Vagina (tissue), 2 donors: Measurements from ENCODE around the gene C5orf15.

Source experiments
- POLR2A ChIP-seq, 2 donors: fragments of 450-650 bp; IDR thresholded peaks; one replicate each; pipeline ENCODE4 v1.6.1; 2017; ENCODE audit warnings: antibody characterized with exemption in 2 of 2, mild to moderate bottlenecking in 2 of 2, moderate library complexity in 2 of 2
- POLR2AphosphoS5 ChIP-seq, 2 donors: sonication (generic); formaldehyde crosslinking; IDR thresholded peaks; one replicate each; pipeline ENCODE4 v1.9.0; 2017; ENCODE audit warnings: antibody characterized with exemption in 2 of 2, mild to moderate bottlenecking in 2 of 2, low read depth in 1 of 2; ENCODE audit not compliant: insufficient read depth in 1 of 2
- TF ChIP-seq, protein P1 (sequence below), 3 experiments: fragments of 450-650 bp in 2 of 3; fragments of 200-600 bp in 1 of 3; sonication (generic) in 1 of 3; IDR thresholded peaks; one replicate each; pipeline ENCODE4 v1.5.1; 2017 to 2019; ENCODE audit warnings: antibody characterized with exemption in 3 of 3, mild to moderate bottlenecking in 2 of 3, moderate library complexity in 2 of 3

DNA sequence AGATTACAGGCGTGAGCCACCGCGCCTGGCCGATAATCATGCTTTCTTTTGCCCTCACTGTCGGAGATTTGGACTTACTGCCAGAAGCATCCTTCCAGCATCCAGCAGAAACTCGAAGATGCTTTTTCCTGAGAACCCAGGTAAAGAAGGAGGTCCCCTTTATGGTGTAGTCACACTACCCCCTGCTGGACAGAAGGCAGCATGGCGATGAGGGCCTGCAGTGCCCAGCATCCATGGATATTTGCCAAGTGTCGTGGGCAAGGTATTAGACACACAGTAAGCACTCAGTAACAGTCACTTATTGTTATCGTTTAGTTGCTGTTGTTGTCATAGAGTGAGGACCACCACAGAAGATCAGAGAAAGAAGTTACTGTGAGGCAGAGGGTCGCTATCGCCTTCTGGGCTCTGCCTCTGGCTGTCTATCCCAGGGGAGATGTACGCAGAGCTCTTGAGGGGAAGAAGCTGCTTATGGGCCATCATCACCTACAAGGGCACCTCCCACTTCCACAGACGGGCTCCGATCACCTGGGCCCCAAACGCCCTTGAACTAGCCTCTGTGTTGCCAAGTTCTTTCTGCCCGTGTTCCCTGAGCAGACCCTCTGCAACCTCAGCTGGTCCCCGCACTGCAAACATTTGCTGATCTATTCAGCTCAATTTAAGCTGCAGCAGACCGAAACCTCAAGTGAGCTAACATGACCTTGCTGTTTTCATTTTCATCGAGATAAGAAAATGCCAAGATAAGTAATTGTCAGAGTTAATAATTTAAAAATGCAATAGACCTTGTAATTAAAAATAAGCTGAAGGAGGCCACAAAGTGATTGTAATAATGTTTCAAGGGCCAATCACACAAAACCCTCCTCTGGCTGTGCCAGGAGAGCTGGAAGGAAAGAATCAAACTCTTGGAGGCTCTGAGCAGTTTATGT is 23.9 kb downstream of the C5orf15 start:
- TF ChIP-seq, protein P1, sequence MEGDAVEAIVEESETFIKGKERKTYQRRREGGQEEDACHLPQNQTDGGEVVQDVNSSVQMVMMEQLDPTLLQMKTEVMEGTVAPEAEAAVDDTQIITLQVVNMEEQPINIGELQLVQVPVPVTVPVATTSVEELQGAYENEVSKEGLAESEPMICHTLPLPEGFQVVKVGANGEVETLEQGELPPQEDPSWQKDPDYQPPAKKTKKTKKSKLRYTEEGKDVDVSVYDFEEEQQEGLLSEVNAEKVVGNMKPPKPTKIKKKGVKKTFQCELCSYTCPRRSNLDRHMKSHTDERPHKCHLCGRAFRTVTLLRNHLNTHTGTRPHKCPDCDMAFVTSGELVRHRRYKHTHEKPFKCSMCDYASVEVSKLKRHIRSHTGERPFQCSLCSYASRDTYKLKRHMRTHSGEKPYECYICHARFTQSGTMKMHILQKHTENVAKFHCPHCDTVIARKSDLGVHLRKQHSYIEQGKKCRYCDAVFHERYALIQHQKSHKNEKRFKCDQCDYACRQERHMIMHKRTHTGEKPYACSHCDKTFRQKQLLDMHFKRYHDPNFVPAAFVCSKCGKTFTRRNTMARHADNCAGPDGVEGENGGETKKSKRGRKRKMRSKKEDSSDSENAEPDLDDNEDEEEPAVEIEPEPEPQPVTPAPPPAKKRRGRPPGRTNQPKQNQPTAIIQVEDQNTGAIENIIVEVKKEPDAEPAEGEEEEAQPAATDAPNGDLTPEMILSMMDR (IDR thresholded peaks at IDR 0.05) = no peak
- TF ChIP-seq POLR2AphosphoS5 (IDR thresholded peaks at IDR 0.05; ENCODE audit: insufficient read depth in 1 of 2, low read depth in 1 of 2) (no peak), POLR2A (IDR thresholded peaks at IDR 0.05) (no peak)
